Posterior cingulate gyrus (tissue), 11 donors: ENCODE measurements around the gene ACTN1.

Experiments used
- DNase-seq, 10 donors: peaks; one replicate each; pipeline versions ENCODE4 v3.0.0 to v3.0.0-alpha.2; 2020 to 2021; ENCODE audit warnings: mixed read lengths in 3 of 10
- intact Hi-C: fragments of 100-400 bp; cut with DNase I; formaldehyde crosslinking; loops from one replicate; pipeline ENCODE4 v1.15.1; 2023

Gene ACTN1

GRCh38 chr14:68939893-68940613 lies 39.0 kb downstream of the ACTN1 start:
- intact Hi-C loops, result no loop called here

GRCh38 chr14:68939181-68939892 lies 39.8 kb downstream of the ACTN1 start:
- intact Hi-C loops, result no loop called here
- peak in 1 of 10 donors; percentile 26 for DNase-seq

More at GRCh38 chr14:68939893-68940613, 39.0 kb downstream of the ACTN1 start:
- DNase-seq, result peak in 1 of 10 donors; percentile 80

DNA sequence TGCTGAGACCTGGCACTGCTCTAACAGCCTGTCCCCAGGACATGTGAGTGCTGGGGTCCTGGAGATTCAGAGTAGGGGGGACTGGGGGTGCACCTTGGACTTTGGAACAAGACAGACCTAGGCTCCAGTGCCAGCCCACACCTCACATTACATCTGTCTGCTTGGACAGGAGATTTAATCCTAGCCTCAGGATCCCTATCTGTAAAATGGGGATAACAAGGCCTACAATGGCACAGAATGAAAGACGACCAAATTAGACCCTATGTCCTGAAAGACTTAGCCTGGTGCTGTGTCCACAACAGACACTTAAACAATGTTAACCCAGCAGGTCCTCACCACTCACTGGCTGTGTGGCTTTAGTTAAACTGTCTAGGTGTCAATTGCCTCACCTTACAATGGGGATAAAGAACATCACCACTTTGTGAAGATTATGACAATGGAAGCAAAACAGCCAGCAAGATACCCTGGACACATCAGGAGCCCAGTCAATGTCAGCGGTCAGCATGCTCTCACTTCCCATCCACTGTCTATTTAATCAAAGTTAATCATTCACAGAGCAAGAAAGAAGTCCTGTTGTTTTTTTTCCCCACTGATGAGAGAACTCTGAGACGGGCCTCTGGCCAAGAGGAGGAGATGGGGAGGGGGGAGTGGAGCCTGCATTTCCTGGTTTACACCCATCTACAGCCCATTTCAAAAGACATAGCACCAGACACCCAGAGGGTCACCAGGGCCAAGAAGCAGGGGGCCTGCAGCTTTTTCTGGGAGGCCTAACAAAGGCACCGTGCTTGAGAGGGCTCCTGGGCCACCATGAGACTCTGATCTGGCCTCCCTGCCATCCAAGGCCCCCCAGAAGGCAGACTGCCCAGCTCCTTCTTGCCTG lies 40.6 kb downstream of the ACTN1 start:
- intact Hi-C loops, result no loop called here
- DNase-seq, result peak in 1 of 10 donors; percentile 62

DNA sequence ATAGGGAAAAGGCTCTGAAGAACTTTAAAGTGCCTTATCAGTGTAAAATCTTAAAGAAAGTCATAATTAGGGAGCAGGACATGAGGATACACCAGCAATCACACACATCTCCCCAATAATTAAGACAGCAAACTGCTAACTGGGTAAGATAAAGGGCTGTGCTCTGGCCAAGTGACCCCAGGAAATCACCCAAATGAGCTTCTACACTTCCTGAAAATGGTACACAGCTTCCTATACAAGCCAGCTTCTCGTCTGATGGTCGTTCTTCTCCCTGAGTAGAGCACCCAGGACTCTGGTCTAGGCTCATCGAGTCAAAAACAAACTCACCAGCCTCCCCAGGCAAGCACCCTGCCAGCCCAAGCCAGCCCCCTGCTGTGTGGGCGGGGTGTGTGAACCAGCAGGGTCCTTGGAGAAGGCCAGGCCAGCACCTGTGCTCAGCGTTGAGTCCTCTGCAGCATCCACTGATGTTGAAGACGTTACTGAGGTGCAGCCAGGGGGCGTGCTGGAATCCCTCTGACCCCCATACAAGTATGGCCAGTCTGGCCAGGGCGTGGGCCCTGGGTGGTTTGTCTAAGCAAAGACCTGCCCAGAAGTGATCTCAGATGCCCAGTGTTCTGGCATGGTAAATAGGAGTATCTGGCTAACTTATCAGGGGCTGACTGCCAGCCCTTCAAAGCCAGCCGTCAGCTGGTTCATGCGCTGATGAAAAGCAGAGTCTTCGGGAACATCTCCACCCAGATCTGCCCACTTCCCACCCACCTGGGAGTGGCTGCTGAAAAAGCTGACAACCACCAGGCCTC lies 41.4 kb downstream of the ACTN1 start:
- peak in 4 of 10 donors; percentile 39 to 86 (median 62) for DNase-seq
- intact Hi-C loops, result no loop called here

GRCh38 chr14:68936980-68937379 lies 42.1 kb downstream of the ACTN1 start:
- DNase-seq, result no peak
- intact Hi-C loops, result no loop called here

DNA sequence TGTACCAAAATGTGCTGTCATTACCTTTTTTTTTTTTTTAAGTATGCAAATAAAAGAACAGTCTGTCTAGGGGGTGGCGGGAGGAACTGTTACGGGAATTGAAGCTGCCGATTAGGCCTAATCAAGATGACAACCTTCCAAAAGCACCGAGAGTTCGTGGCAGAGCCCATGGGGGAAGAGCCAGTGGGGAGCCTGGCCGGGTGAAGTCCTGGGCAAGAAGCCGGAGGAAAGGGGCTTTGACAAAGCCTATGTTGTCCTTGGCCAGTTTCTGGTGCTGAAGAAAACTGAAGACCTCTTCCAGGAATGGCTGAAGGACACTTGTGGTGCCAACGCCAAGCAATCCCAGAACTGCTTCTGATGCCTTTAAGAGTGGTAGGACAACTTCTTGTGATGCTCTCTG lies 42.6 kb downstream of the ACTN1 start:
- peak in 1 of 10 donors; percentile 52 for DNase-seq
- intact Hi-C loops, result no loop called here

- DNase-seq, result peak in 1 of 10 donors; percentile 61
- intact Hi-C loops, result no loop called here
Measured at GRCh38 chr14:68935761-68936214, 43.3 kb downstream of the ACTN1 start.

- peak in 1 of 10 donors; percentile 35 for DNase-seq
- intact Hi-C loops, result no loop called here
Measured at GRCh38 chr14:68934066-68934465, 45.0 kb downstream of the ACTN1 start.

- DNase-seq, result no peak
- intact Hi-C loops, result no loop called here
Measured at GRCh38 chr14:68932686-68933085, 46.4 kb downstream of the ACTN1 start.

- peak in 1 of 10 donors; percentile 66 for DNase-seq
- intact Hi-C loops, result no loop called here
Measured at GRCh38 chr14:68932231-68932630, 46.9 kb downstream of the ACTN1 start.

DNA sequence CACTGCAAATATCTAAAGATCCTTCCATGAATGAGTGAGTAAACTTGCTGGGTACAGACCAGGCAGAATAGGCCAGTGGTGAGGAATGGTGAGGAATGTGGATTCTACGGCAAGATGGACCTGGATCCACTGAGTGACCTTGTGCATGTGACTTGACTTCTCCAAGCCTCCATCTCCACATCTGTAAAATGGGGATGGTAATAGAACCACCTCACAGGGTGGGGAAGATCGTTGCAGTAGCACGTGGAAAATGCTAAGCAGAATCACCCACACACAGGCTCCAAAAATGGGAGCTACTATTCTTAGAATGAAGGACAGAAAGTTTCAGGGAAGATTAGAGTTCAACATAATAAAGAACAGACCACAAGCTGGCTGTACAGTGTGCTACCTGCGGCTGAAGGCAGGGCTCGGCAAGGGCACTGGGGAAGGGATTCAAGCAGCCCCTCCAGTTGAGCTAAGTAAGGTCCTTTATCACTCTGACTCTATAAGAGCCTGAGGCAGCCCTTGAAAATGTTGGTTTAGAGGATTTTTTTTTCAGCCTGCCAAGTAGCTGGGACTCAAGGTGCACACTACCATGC lies 47.5 kb downstream of the ACTN1 start:
- intact Hi-C loops, result no loop called here
- peak in 1 of 10 donors; percentile 8 for DNase-seq

GRCh38 chr14:68931063-68931462 lies 48.0 kb downstream of the ACTN1 start:
- intact Hi-C loops, result no loop called here
- peak in 1 of 10 donors; percentile 79 for DNase-seq

DNA sequence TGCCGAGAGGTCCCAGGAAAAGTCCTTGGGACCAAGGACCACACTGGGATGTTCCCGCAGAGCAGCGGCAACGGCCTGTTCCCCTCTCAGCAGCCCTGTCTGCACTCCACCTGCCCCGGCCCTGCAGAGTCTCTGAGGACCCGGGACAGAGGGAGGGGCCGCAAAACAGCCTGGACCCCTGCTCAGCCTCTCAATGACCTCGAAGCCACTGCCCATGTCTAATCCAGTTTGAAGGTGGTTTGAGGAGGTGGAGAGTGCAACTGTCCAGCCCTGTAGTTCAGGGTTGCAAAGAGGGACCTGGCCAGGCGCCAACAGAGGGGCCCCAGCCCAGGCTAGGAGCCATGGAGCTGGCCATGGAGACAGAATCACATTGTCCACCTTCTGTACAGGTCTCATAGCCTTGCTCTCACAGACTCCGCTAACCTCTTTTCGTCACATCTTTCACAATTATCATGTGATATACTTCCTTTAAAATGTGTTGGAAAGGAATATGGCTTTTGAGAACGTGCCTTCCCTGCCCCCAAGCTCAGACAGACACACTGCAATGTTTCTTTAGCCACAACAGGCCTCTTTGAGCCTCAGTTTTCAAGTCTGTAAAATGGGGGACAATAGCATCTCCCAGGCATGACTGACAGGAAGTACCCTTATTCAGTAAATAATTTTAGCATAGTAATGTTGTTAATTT lies 49.3 kb downstream of the ACTN1 start:
- DNase-seq, result peak in 1 of 10 donors; percentile 60
- intact Hi-C loops, result no loop called here

DNA sequence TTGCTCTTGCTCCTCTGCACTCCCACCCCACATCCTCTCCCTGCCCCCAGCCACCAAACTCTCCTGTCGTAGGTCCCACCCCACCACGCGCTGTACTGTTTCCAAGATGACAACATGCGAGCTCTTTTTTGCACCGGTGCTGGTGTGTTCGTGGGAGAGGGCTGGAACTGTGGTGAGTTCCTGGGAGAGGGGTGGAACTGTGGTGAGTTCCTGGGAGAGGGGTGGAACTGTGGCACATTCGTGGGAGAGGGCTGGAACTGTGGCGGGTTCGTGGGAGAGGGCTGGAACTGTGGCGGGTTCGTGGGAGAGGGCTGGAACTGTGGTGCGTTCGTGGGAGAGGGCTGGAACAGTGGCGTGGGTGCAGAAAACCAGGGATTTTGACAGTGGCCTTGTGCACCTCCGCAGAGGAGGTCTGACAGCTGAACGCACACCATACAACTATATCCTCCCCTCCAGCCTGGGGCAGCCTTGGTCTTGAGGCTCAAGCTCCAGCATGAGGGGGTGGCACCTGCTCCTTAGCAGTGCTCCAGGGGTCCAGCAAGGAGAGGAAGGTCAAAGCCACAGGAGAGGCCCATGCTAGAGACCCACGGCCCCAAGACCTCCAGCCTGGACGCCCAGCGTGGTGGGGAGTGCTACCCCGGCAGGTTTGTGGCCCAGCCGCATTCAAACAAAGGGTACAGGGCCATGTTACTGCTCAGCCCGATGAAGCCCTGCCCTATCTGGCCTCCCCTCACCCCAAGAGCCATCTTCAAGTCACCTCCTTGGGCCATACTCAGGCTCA lies 50.1 kb downstream of the ACTN1 start:
- intact Hi-C loops, result no loop called here
- peak in 1 of 10 donors; percentile 79 for DNase-seq

GRCh38 chr14:68927956-68928675 lies 51.0 kb downstream of the ACTN1 start:
- intact Hi-C loops, result no loop called here

DNA sequence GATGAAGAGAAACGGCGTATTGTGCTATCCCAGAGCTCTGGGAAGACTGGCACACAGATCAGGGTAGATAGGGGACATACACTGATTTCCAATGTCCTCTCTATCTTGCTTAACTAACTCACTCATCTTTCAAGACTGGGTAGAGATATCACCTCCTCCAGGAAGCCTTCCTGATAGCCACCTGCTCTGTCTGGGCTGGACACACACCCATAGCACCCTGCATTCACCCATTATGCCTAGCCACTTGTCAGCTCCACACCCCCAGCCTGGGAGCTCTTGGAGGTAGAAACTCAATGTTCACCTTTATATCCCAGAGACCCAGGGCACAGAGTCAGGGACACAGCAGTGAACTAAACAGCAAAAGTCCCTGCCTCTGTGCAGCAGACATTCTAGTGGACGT lies 52.0 kb downstream of the ACTN1 start:
- intact Hi-C loops, result no loop called here
- DNase-seq, result peak in 1 of 10 donors; percentile 57

More at GRCh38 chr14:68927956-68928675, 51.0 kb downstream of the ACTN1 start:
- peak in 1 of 10 donors; percentile 33 for DNase-seq

DNA sequence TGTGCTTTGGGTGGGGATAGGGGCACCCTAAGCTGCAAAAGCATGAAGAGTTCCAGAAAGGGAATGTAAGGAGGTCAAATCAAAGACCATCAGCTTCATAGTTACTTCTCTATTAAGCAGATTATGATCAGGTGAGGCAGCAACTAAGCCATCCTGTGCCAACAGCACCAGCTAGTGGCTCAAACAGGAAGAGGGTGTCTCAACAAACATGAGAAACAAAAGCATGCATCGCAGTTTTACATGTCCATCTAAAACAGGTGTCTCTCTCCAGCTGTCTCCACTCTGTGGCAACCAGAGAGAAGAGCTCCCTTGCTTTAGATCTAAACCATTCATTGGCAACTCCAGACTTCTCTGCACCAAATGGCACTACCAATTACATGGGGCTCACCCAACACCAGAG lies 52.9 kb downstream of the ACTN1 start:
- DNase-seq, result peak in 1 of 10 donors; percentile 4
- intact Hi-C loops, result no loop called here
